ENCODE results near the gene UBE2D2.
A peak's percentile ranks its signal among the peaks of the same experiment; 100 is the strongest.

GRCh38 chr5:139560752-139561654 is at the start of gene UBE2D2:
- TF ChIP-seq POLR2A (IDR thresholded peaks at IDR 0.05) = peak; percentile 91 to 93
- peak in 1 of 5 experiments; percentile 9 for TF ChIP-seq CTCF (IDR thresholded peaks at IDR 0.05 in 4 of 5, conservative IDR thresholded peaks at IDR 0.05 in 1 of 5)

Measured in gastrocnemius medialis (tissue), 4 donors.